Psoas muscle (tissue), 8 donors: ENCODE results near the gene FBXO42. TPM values are rescaled to one million over a fixed set of nuclear protein-coding genes. Genes with fewer than 3 reads are reported as not detected.

Source experiments
- ATAC-seq, 4 donors: fragments of 200-7000 bp; cut with Tn5 transposase; one replicate each; pipeline ENCODE4 v1.9.1; 2020; ENCODE audit warnings: moderate library complexity in 3 of 4, mild to moderate bottlenecking in 2 of 4
- DNase-seq, 2 donors: peaks; one replicate each; pipeline ENCODE4 v3.0.0-alpha.2; 2020
- H3K27ac ChIP-seq: fragments of 200-600 bp; one replicate; pipeline ENCODE4 v1.8.0; 2022
- H3K27me3 ChIP-seq, 3 donors: fragments of 200-600 bp in 1 of 3; one replicate each; pipeline versions ENCODE4 v1.6.1 to v1.8.0; 2013 to 2022; ENCODE audit warnings: low read length in 2 of 3, mild to moderate bottlenecking in 2 of 3, moderate library complexity in 1 of 3; ENCODE audit not compliant: insufficient read depth in 3 of 3
- H3K36me3 ChIP-seq, 2 donors: fragments of 200-600 bp in 1 of 2; one replicate each; pipeline versions ENCODE4 v1.6.1 to v1.8.0; 2013 to 2022; ENCODE audit warnings: low read depth in 1 of 2, mild to moderate bottlenecking in 1 of 2, moderate library complexity in 1 of 2; ENCODE audit not compliant: insufficient read depth in 1 of 2
- H3K4me1 ChIP-seq: fragments of 200-600 bp; one replicate; pipeline ENCODE4 v1.8.0; 2022
- H3K4me3 ChIP-seq: fragments of 200-600 bp; one replicate; pipeline ENCODE4 v1.8.0; 2022; ENCODE audit warnings: mild to moderate bottlenecking
- H3K9me3 ChIP-seq: fragments of 200-600 bp; one replicate; pipeline ENCODE4 v1.8.0; 2022
- CTCF ChIP-seq: fragments of 200-600 bp; IDR thresholded peaks from one replicate; pipeline ENCODE4 v1.8.0; 2022; ENCODE audit warnings: antibody characterized with exemption
- WGBS, 3 donors: extraction: QIAGEN DNeasy Blood & Tissue Kit; methylation state at CpG; one replicate each; pipeline versions ENCODE4 v1.1.6 to v1.1.7; 2013; 5-methylcytosine and 5-hydroxymethylcytosine counted together
- intact Hi-C, 2 donors: fragments of 100-400 bp; cut with DNase I; formaldehyde crosslinking; loops; one replicate each; pipeline versions ENCODE4 v1.11.0 to v1.14.2; 2022
- polyA plus RNA-seq, 3 donors: library from polyadenylated mRNA; stranded (reverse); fragments of 200-250 nt; gene quantifications; one replicate each; pipeline ENCODE4 v1.2.3, GENCODE V29; 2013
- total RNA-seq, 4 donors: library from RNA; stranded (reverse); fragmentation: NEBNext Ultra II Directional in 2 of 4; extraction: Animal tissue kit (Norgen Biotek cat#: 25700) in 2 of 4; gene quantifications; one replicate each; pipeline versions ENCODE4 v1.2.1 to v1.2.4, GENCODE V29; 2021 to 2023
- donor health status: healthy with polysubstance abuse.
- donor health status: DM: no; HTN: no; CAD: no; lungs with moderate emphysema.
- donor health status: Bipolar disorder and iron deficiency.
- donor health status: healthy.
- donor health status: DM: yes; HTN: yes; CAD: no.
- donor health status: DM: no; HTN: no; CAD: no.
- donor health status: DM: no; HTN: no; CAD: no.
- donor health status: DM: yes; HTN: yes; CAD: no.

Gene FBXO42
- total and polyA plus RNA-seq, 7 donors = 7.4 to 26.6 (median 18.7) TPM

GRCh38 chr1:16209847-16210407 is 142.4 kb downstream of the FBXO42 start:
- ATAC-seq = no peak
- no peak overlapping the region for H3K4me3 ChIP-seq
- H3K36me3 ChIP-seq = no peaks in the 10 kb centered on the region
- whole genome bisulfite sequencing, 3 donors = 63 to 83% (median 69%) methylated on average over 9 to 11 of the region's 11 CpGs
- H3K9me3 ChIP-seq = no peaks in the 10 kb centered on the region
- no peaks in the 10 kb centered on the region for H3K27me3 ChIP-seq
- no peaks in the 10 kb centered on the region for H3K4me1 ChIP-seq
- DNase-seq = no peak
- H3K27ac ChIP-seq = no peak overlapping the region
- no peak for TF ChIP-seq CTCF
- intact Hi-C loops = no loop called here

- Histone ChIP-seq H3K27ac (no peak overlapping the region), H3K27me3 (no peaks in the 10 kb centered on the region), H3K4me3 (no peak overlapping the region), H3K9me3 (no peaks in the 10 kb centered on the region), H3K36me3 (no peaks in the 10 kb centered on the region), H3K4me1 (no peaks in the 10 kb centered on the region)
- WGBS, 3 donors = 80 to 88% (median 81%) methylated on average over 9 of the region's 9 CpGs
- DNase-seq (no peak), ATAC-seq (no peak)
- TF ChIP-seq CTCF = no peak
- intact Hi-C loops = no loop called here
Measured at GRCh38 chr1:16209132-16209846, 143.0 kb downstream of the FBXO42 start.

- H3K27ac ChIP-seq = no peak overlapping the region
Measured at GRCh38 chr1:16208270-16208987, 143.9 kb downstream of the FBXO42 start.

More at GRCh38 chr1:16208270-16208987, 143.9 kb downstream of the FBXO42 start:
- Histone ChIP-seq H3K4me1 (no peaks in the 10 kb centered on the region), H3K36me3 (no peaks in the 10 kb centered on the region), H3K4me3 (no peak overlapping the region), H3K27me3 (no peaks in the 10 kb centered on the region), H3K9me3 (no peaks in the 10 kb centered on the region)
- DNase-seq = no peak
- intact Hi-C loops = no loop called here
- no peak for TF ChIP-seq CTCF
- no peak for ATAC-seq
- 75 to 83% (median 81%) methylated on average over 12 to 13 of the region's 13 CpGs for WGBS, 3 donors
